ENCODE measurements around the gene GRM5. TPM values are rescaled to one million over a fixed set of nuclear protein-coding genes. Genes with fewer than 3 reads are reported as not detected.
A peak's percentile ranks its signal among the peaks of the same experiment; 100 is the strongest.
"Not testable (repeated sequence)": the region's sequence is repeated elsewhere in the genome, so short reads cannot be mapped to it uniquely, and the experiment has no call there.

Gene GRM5
- 0.45 and 0.49 TPM in 2 replicates for total RNA-seq
- long read RNA-seq = 0 reads

GRCh38 chr11:89065651-89066201 is at the start of gene GRM5:
Gene GRM5, minus strand, starts transcription at chr11:89065982. Its CDS starts 18,110 bp downstream, at chr11:89047872.
- Mint-ChIP-seq H3K4me3 (peak within 1 kb of the TSS; percentile 19), H3K27me3 (ENCODE audit: low read depth) (peaks cover 85% of the 10 kb centered on the region)
- DNase-seq (ENCODE audit: low read depth, low spot score) = peak; percentile 9
- H3K9me3 Mint-ChIP-seq; H3K27ac Mint-ChIP-seq (ENCODE audit: unreplicated experiment); H3K4me1 Mint-ChIP-seq; H3K36me3 Mint-ChIP-seq (ENCODE audit: low read depth): not testable (repeated sequence)

- not testable (repeated sequence) for H3K27me3 Mint-ChIP-seq (ENCODE audit: low read depth); H3K27ac Mint-ChIP-seq (ENCODE audit: unreplicated experiment); H3K36me3 Mint-ChIP-seq (ENCODE audit: low read depth); H3K9me3 Mint-ChIP-seq; H3K4me1 Mint-ChIP-seq; H3K4me3 Mint-ChIP-seq
- peak; percentile 2 for DNase-seq (ENCODE audit: low read depth, low spot score)
- TF ChIP-seq CTCF (conservative IDR thresholded peaks at IDR 0.05) = peak; percentile 79
Observed at GRCh38 chr11:89097956-89098355, 32.2 kb upstream of the GRM5 start.

GRCh38 chr11:89093806-89094205 is 28.0 kb upstream of the GRM5 start:
- not testable (repeated sequence) for H3K27me3 Mint-ChIP-seq (ENCODE audit: low read depth); H3K4me3 Mint-ChIP-seq; H3K36me3 Mint-ChIP-seq (ENCODE audit: low read depth); H3K4me1 Mint-ChIP-seq; DNase-seq (ENCODE audit: low read depth, low spot score); H3K27ac Mint-ChIP-seq (ENCODE audit: unreplicated experiment)
- H3K9me3 Mint-ChIP-seq = peaks cover 12% of the 10 kb centered on the region

GRCh38 chr11:89084951-89085350 is 19.2 kb upstream of the GRM5 start:
- not testable (repeated sequence) for H3K9me3 Mint-ChIP-seq; H3K36me3 Mint-ChIP-seq (ENCODE audit: low read depth); H3K4me1 Mint-ChIP-seq; H3K27ac Mint-ChIP-seq (ENCODE audit: unreplicated experiment); H3K27me3 Mint-ChIP-seq (ENCODE audit: low read depth); DNase-seq (ENCODE audit: low read depth, low spot score); H3K4me3 Mint-ChIP-seq

GRCh38 chr11:89070911-89071310 is 5.1 kb upstream of the GRM5 start:
- not testable (repeated sequence) for H3K4me1 Mint-ChIP-seq; H3K36me3 Mint-ChIP-seq (ENCODE audit: low read depth)

GRCh38 chr11:89067264-89067663 is 1.5 kb upstream of the GRM5 start:
- no peak for TF ChIP-seq CTCF (conservative IDR thresholded peaks at IDR 0.05)
- H3K27ac Mint-ChIP-seq (ENCODE audit: unreplicated experiment) = no peak overlapping the region
- peaks cover 9% of the 10 kb centered on the region for H3K4me1 Mint-ChIP-seq
- H3K27me3 Mint-ChIP-seq (ENCODE audit: low read depth) = peaks cover 73% of the 10 kb centered on the region
- H3K4me3 Mint-ChIP-seq = no peak overlapping the region
- no peaks in the 10 kb centered on the region for H3K36me3 Mint-ChIP-seq (ENCODE audit: low read depth)
- no peak for DNase-seq (ENCODE audit: low read depth, low spot score)
- H3K9me3 Mint-ChIP-seq = no peaks in the 10 kb centered on the region

More at GRCh38 chr11:89070911-89071310, 5.1 kb upstream of the GRM5 start:
- not testable (repeated sequence) for H3K9me3 Mint-ChIP-seq; H3K27ac Mint-ChIP-seq (ENCODE audit: unreplicated experiment); H3K4me3 Mint-ChIP-seq; DNase-seq (ENCODE audit: low read depth, low spot score)
- peaks cover 37% of the 10 kb centered on the region for H3K27me3 Mint-ChIP-seq (ENCODE audit: low read depth)

GRCh38 chr11:89065066-89065465 is 716 bp downstream of the GRM5 start:
- no peak for TF ChIP-seq CTCF (conservative IDR thresholded peaks at IDR 0.05)
- no peak overlapping the region for H3K27ac Mint-ChIP-seq (ENCODE audit: unreplicated experiment)
- DNase-seq (ENCODE audit: low read depth, low spot score) = no peak
- H3K4me1 Mint-ChIP-seq = peaks cover 9% of the 10 kb centered on the region
- H3K27me3 Mint-ChIP-seq (ENCODE audit: low read depth) = peaks cover 91% of the 10 kb centered on the region
- no peaks in the 10 kb centered on the region for H3K9me3 Mint-ChIP-seq
- H3K4me3 Mint-ChIP-seq = no peak overlapping the region
- H3K36me3 Mint-ChIP-seq (ENCODE audit: low read depth) = no peaks in the 10 kb centered on the region

- DNase-seq (ENCODE audit: low read depth, low spot score); H3K27ac Mint-ChIP-seq (ENCODE audit: unreplicated experiment); H3K36me3 Mint-ChIP-seq (ENCODE audit: low read depth); H3K4me3 Mint-ChIP-seq; H3K4me1 Mint-ChIP-seq; H3K9me3 Mint-ChIP-seq: not testable (repeated sequence)
- peaks cover 89% of the 10 kb centered on the region for H3K27me3 Mint-ChIP-seq (ENCODE audit: low read depth)
Observed at GRCh38 chr11:89063481-89063951, 2.3 kb downstream of the GRM5 start.

GRCh38 chr11:89062771-89063298 is 2.9 kb downstream of the GRM5 start:
- not testable (repeated sequence) for H3K36me3 Mint-ChIP-seq (ENCODE audit: low read depth); H3K27ac Mint-ChIP-seq (ENCODE audit: unreplicated experiment); DNase-seq (ENCODE audit: low read depth, low spot score); H3K9me3 Mint-ChIP-seq; H3K4me1 Mint-ChIP-seq
- H3K4me3 Mint-ChIP-seq = peak overlapping the region; percentile 41
- H3K27me3 Mint-ChIP-seq (ENCODE audit: low read depth) = peaks cover 91% of the 10 kb centered on the region

- not testable (repeated sequence) for H3K4me3 Mint-ChIP-seq; DNase-seq (ENCODE audit: low read depth, low spot score); H3K27ac Mint-ChIP-seq (ENCODE audit: unreplicated experiment); H3K4me1 Mint-ChIP-seq; H3K9me3 Mint-ChIP-seq; H3K36me3 Mint-ChIP-seq (ENCODE audit: low read depth)
- peaks cover 87% of the 10 kb centered on the region for H3K27me3 Mint-ChIP-seq (ENCODE audit: low read depth)
Observed at GRCh38 chr11:89061839-89062238, 3.9 kb downstream of the GRM5 start.

- DNase-seq (ENCODE audit: low read depth, low spot score); H3K36me3 Mint-ChIP-seq (ENCODE audit: low read depth); H3K27ac Mint-ChIP-seq (ENCODE audit: unreplicated experiment); H3K9me3 Mint-ChIP-seq; H3K4me3 Mint-ChIP-seq; H3K4me1 Mint-ChIP-seq: not testable (repeated sequence)
- H3K27me3 Mint-ChIP-seq (ENCODE audit: low read depth) = peaks cover 73% of the 10 kb centered on the region
Observed at GRCh38 chr11:89057406-89057805, 8.4 kb downstream of the GRM5 start.
